Karpas-422 (cell line): ENCODE data around the gene CDK10. TPM values are rescaled to one million over a fixed set of nuclear protein-coding genes. Genes with fewer than 3 reads are reported as not detected.

ENCODE experiments used
- DNase-seq: peaks from one replicate; pipeline ENCODE4 v3.0.0-alpha.2; 2015
- H2AFZ ChIP-seq: fragments of 200-600 bp; sonication (generic); 2 replicates; pipeline ENCODE4 v1.6.1; 2014; ENCODE audit warnings: antibody characterized with exemption, low read length, mixed read lengths
- H3K27ac ChIP-seq: fragments of 200-600 bp; sonication (generic); 2 replicates; pipeline ENCODE4 v1.5.1; 2014; ENCODE audit warnings: mild to moderate bottlenecking, low read length, moderate library complexity
- H3K27me3 ChIP-seq: fragments of 200-600 bp; sonication (generic); 2 replicates; pipeline ENCODE4 v1.6.1; 2014; ENCODE audit warnings: low read length, mixed read lengths
- H3K36me3 ChIP-seq: fragments of 200-600 bp; sonication (generic); 2 replicates; pipeline ENCODE4 v1.6.1; 2014; ENCODE audit warnings: low read length, mixed read lengths; ENCODE audit not compliant: insufficient read depth
- H3K4me1 ChIP-seq: fragments of 200-600 bp; sonication (generic); 2 replicates; pipeline ENCODE4 v1.6.1; 2014; ENCODE audit warnings: mild to moderate bottlenecking, low read length, mixed read lengths
- H3K4me2 ChIP-seq: fragments of 200-600 bp; sonication (generic); 2 replicates; pipeline ENCODE4 v1.6.1; 2014; ENCODE audit warnings: low read length, low read depth, mild to moderate bottlenecking; ENCODE audit not compliant: poor library complexity, severe bottlenecking
- H3K4me3 ChIP-seq: fragments of 200-600 bp; sonication (generic); 2 replicates; pipeline ENCODE4 v1.5.1; 2014; ENCODE audit warnings: mild to moderate bottlenecking, antibody characterized with exemption, low read length, mixed read lengths
- H3K79me2 ChIP-seq: fragments of 200-600 bp; sonication (generic); 2 replicates; pipeline ENCODE4 v1.6.1; 2014; ENCODE audit warnings: mild to moderate bottlenecking, low read length, mixed read lengths
- H3K9ac ChIP-seq: fragments of 200-600 bp; sonication (generic); 2 replicates; pipeline ENCODE4 v1.6.0; 2014; ENCODE audit warnings: low read length
- H3K9me2 ChIP-seq: fragments of 200-600 bp; sonication (generic), shearing (Covaris generic); replicated peaks from 2 replicates; pipeline ENCODE4 v1.6.0; 2014; ENCODE audit warnings: mild to moderate bottlenecking, low read length, moderate library complexity; ENCODE audit not compliant: insufficient read depth
- H3K9me3 ChIP-seq: fragments of 300-700, 200-600 bp; sonication (generic); 2 replicates; pipeline ENCODE4 v1.6.1; 2014; ENCODE audit warnings: low read length, mixed read lengths
- H4K20me1 ChIP-seq: fragments of 200-600 bp; sonication (generic); 2 replicates; pipeline ENCODE4 v1.6.1; 2014; ENCODE audit warnings: mild to moderate bottlenecking, antibody characterized with exemption, low read length, low read depth; ENCODE audit not compliant: insufficient read depth
- total RNA-seq: library from RNA; depleted of rRNA; stranded (reverse); fragments of >200 nt; shearing (Covaris generic); gene quantifications from 2 replicates; pipeline ENCODE4 v1.2.3, GENCODE V29; 2014; ENCODE audit warnings: low replicate concordance; rRNA removed

Gene CDK10, protein sequence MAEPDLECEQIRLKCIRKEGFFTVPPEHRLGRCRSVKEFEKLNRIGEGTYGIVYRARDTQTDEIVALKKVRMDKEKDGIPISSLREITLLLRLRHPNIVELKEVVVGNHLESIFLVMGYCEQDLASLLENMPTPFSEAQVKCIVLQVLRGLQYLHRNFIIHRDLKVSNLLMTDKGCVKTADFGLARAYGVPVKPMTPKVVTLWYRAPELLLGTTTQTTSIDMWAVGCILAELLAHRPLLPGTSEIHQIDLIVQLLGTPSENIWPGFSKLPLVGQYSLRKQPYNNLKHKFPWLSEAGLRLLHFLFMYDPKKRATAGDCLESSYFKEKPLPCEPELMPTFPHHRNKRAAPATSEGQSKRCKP
- total RNA-seq, result 25.6 and 61.6 TPM in 2 replicates

DNA sequence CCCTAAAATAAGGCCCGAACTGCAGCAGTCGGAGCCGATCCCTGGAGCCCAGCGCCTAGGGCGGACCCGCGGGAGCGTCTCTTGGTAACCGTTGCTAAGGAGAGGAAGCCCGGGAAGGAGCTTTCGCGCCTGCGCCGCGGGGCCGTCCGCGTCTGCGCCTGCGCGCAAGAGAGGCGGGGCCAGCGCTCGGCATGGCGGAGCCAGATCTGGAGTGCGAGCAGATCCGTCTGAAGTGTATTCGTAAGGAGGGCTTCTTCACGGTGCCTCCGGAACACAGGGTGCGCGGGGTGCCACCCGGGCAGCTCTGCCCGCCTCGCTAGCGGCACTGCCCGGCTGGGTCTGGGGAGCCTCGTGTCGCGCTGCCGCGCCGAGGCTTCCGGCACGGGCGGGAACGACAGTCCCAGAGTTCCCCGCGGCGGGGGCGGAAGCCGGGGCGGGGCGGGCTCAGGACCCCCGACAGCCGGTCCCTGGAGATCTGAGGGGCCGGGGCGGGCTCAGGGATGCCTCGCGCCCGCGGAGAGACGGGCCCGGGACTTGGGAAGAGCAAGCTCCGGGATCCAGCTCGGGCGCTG lies at the start of gene CDK10:
Gene CDK10 (plus strand): TSS at position 170 of the 572 bp plus-strand sequence. CDS start 22 bp downstream, at position 192.
- Histone ChIP-seq H3K27ac (peak within 1 kb of the TSS; percentile 83), H2AFZ (peak within 1 kb of the TSS; percentile 95; the same call in 1 of the 2 replicates), H4K20me1 (no peaks in the 10 kb centered on the region), H3K9ac (peak within 1 kb of the TSS; percentile 92), H3K9me2 (no peaks in the 10 kb centered on the region), H3K36me3 (peaks cover 12% of the 10 kb centered on the region; the same call in 1 of the 2 replicates), H3K4me3 (peak within 1 kb of the TSS; percentile 79), H3K4me2 (peak within 1 kb of the TSS; percentile 96), H3K79me2 (peaks cover 23% of the 10 kb centered on the region), H3K27me3 (no peaks in the 10 kb centered on the region), H3K9me3 (no peaks in the 10 kb centered on the region; the same call in 1 of the 2 replicates), H3K4me1 (peaks cover 12% of the 10 kb centered on the region)
- DNase-seq, result peak; percentile 96

DNA sequence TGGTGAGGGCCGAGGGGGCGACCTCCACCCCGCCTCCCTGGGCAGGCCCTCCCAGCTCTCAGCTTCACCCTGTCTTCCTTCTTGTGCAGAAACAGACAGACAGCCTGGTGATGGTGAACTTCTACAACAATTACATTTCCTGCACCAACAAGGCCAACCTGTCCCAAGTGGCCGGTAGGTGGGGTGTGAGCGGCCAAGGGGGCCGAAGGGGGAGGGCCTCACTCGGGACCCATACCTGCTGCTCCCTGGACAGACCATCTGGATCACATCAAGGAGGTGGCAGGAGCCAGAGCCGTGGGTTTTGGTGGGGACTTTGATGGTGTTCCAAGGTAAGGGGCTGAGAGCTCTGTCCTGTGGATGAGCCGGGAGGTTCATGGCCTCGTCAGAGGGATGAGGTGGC lies 49.1 kb upstream of the CDK10 start:
- peak; percentile 53 for DNase-seq
- Histone ChIP-seq H2AFZ (no peak overlapping the region), H3K27ac (no peak overlapping the region), H3K9me3 (no peaks in the 10 kb centered on the region), H4K20me1 (0 out of 2 replicates have a peak, but pooled peaks cover 4% of the 10 kb centered on the region), H3K79me2 (no peaks in the 10 kb centered on the region), H3K27me3 (no peaks in the 10 kb centered on the region), H3K4me3 (no peak overlapping the region), H3K9ac (no peak overlapping the region), H3K9me2 (no peaks in the 10 kb centered on the region), H3K36me3 (no peaks in the 10 kb centered on the region), H3K4me1 (no peaks in the 10 kb centered on the region), H3K4me2 (no peak overlapping the region)

DNA sequence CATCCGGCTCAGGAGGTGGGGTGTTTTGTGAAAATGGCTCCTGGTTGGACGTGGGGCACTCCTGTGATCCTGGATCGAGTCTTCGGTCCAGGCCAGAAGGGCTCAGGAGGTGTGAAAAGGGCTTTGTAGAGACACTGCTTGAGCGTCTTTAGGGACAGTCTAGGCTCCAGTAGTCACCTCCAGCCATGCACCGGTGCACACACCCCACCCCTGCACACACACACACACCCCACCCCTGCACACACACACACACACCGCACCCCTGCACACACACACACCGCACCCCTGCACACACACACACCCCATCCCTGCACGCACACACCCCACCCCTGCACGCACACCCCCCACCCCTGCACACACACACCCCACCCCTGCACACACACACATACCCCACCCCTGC lies 48.0 kb upstream of the CDK10 start:
- Histone ChIP-seq H3K27me3 (no peaks in the 10 kb centered on the region), H3K79me2 (no peaks in the 10 kb centered on the region), H3K9ac (no peak overlapping the region), H3K9me2 (no peaks in the 10 kb centered on the region), H2AFZ (no peak overlapping the region), H3K4me2 (no peak overlapping the region), H3K27ac (no peak overlapping the region), H3K36me3 (no peaks in the 10 kb centered on the region), H3K9me3 (no peaks in the 10 kb centered on the region), H3K4me3 (no peak overlapping the region), H3K4me1 (no peaks in the 10 kb centered on the region), H4K20me1 (0 out of 2 replicates have a peak, but pooled peaks cover 4% of the 10 kb centered on the region)
- DNase-seq, result no peak

DNA sequence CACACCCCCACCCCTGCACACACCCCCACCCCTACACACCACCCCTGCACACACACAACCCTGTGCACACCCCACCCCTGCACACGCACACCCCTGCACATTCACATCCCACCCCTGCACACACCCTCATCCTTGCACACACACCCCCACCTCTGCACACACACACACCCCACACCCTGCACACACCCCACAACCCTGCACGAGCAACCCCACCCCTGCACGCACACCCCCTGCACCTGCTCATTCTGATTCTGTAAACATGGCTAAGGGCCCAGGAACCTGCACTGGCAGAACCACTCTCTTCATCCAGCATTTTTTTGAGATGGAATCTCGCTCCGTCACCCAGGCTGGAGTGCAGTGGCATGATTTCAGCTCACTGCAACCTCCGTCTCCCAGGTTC lies 47.1 kb upstream of the CDK10 start:
- no peak overlapping the region for H3K27ac ChIP-seq
- H3K9me3 ChIP-seq, result no peaks in the 10 kb centered on the region
- no peak overlapping the region for H3K9ac ChIP-seq
- H3K27me3 ChIP-seq, result no peaks in the 10 kb centered on the region
- H3K4me2 ChIP-seq, result no peak overlapping the region
- DNase-seq, result no peak
- H3K4me3 ChIP-seq, result no peak overlapping the region
- no peaks in the 10 kb centered on the region for H3K9me2 ChIP-seq
- no peaks in the 10 kb centered on the region for H3K79me2 ChIP-seq
- 0 out of 2 replicates have a peak, but pooled peaks cover 7% of the 10 kb centered on the region for H4K20me1 ChIP-seq
- H2AFZ ChIP-seq, result no peak overlapping the region
- no peaks in the 10 kb centered on the region for H3K36me3 ChIP-seq
- H3K4me1 ChIP-seq, result no peaks in the 10 kb centered on the region

DNA sequence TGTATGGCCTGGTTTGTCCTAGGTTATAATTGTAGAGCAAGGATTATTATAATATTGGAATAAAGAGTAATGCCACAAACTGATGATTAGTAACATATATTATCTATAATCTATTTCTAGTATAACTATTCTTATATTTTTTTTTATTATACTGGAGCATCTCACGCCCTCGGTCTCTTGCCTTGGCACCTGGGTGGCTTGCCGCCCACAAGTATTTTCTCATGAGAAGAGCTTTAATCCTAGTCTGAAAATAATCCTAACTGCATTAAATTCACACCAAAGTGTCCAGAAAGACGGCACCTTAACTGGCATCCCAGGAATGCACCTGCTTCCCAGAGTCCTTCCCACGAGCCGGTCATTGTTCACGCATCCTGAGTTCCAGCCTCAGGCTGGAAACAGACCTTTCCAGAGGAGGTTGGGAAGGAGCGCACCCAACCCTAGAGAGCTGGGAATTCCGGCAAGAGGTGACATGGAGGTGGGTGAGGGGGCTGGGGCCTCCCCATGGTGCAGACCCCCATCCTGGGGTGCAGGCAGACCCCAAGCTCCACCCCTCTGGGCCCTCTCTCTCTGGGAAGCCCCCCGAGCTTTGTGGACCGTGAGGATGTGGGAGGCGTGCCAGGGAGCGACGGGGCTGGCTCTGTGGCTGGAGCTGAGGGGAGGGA lies 44.9 kb upstream of the CDK10 start:
- no peak overlapping the region for H2AFZ ChIP-seq
- no peak overlapping the region for H3K4me2 ChIP-seq
- DNase-seq, result no peak

DNA sequence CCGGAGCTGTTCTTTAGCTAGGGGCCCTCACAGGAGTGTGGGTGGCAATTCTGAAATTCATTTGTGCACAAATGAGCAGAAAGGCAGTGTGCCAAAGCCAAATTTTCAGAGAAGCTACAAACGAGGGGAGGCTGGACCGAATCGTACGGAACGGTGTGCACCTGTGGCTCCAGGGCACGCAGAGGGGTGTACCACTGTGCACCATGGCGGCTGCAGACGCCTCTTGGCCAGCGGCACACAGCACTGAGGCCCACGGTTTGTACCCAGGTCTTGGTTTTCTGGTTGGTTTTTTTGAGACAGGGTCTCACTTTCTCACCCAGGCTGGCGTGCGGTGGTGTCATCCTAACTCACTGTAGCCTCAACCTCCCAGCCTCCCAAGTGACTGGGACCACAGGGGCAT lies 43.9 kb upstream of the CDK10 start:
- Histone ChIP-seq H4K20me1 (peaks cover 7% of the 10 kb centered on the region; the same call in 1 of the 2 replicates), H3K9ac (no peak overlapping the region), H3K9me3 (no peaks in the 10 kb centered on the region), H3K36me3 (no peaks in the 10 kb centered on the region), H3K9me2 (no peaks in the 10 kb centered on the region), H3K4me2 (no peak overlapping the region), H3K79me2 (no peaks in the 10 kb centered on the region), H3K27me3 (no peaks in the 10 kb centered on the region), H2AFZ (no peak overlapping the region), H3K4me3 (no peak overlapping the region), H3K27ac (no peak overlapping the region), H3K4me1 (no peaks in the 10 kb centered on the region)
- DNase-seq, result no peak

More for the DNA sequence above, 44.9 kb upstream of the CDK10 start:
- H3K4me1 ChIP-seq, result no peaks in the 10 kb centered on the region
- no peak overlapping the region for H3K27ac ChIP-seq
- no peaks in the 10 kb centered on the region for H3K9me2 ChIP-seq
- H3K9me3 ChIP-seq, result no peaks in the 10 kb centered on the region
- no peaks in the 10 kb centered on the region for H3K79me2 ChIP-seq
- peaks cover 7% of the 10 kb centered on the region; the same call in 1 of the 2 replicates for H4K20me1 ChIP-seq
- no peaks in the 10 kb centered on the region for H3K36me3 ChIP-seq
- H3K9ac ChIP-seq, result no peak overlapping the region
- H3K4me3 ChIP-seq, result no peak overlapping the region
- no peaks in the 10 kb centered on the region for H3K27me3 ChIP-seq

DNA sequence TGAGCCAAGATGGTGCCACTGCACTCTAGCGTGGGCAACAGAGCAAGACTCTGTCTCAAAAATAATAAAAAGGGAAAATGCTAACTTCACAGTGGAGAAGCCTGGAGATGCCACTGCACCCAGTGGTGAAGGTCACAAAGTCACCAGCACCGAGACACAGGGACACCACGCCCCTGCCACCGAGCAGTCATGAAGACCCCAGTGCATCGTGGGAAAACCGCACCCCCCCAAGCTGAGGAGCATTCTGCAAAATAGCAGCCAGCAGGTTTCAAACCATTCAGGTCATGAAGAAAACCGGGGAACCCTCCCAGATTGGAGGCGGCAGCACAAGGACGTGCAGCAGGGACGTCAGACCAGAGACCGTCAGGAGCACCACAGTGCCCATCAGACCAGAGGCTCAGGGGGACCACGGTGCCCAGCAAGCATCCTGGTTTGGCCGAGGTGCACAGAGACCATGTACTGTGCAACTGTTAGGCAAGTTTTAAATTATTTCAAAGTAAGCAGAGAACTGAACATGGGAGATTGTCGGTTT lies 42.7 kb upstream of the CDK10 start:
- H3K9ac ChIP-seq, result no peak overlapping the region
- no peak overlapping the region for H3K27ac ChIP-seq
- peaks cover 7% of the 10 kb centered on the region; the same call in 1 of the 2 replicates for H4K20me1 ChIP-seq
- H3K9me3 ChIP-seq, result no peaks in the 10 kb centered on the region
- H3K4me2 ChIP-seq, result no peak overlapping the region
- no peaks in the 10 kb centered on the region for H3K4me1 ChIP-seq
- no peaks in the 10 kb centered on the region for H3K9me2 ChIP-seq
- no peak overlapping the region for H3K4me3 ChIP-seq
- DNase-seq, result peak; percentile 57
- no peaks in the 10 kb centered on the region for H3K36me3 ChIP-seq
- no peaks in the 10 kb centered on the region for H3K27me3 ChIP-seq
- H3K79me2 ChIP-seq, result no peaks in the 10 kb centered on the region
- no peak overlapping the region for H2AFZ ChIP-seq

DNA sequence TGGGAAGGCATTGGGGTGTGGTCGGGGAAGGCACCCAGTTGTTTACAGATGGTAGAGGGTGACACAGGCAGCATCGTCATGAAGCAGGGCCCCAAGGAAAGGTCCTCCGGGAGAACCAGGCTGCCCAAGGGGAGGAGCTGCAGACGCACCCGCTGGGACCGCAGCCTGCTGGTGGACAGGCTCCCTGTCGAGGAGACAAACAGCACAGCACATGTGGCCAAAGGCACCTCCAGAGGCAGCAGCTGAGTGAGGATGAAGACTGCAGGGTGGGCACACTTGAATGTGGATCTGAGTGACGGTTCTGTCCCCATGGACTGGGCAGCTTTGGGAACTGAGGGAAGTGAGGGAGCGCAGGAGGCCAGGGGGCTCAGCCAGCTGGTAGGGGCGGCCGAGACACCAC lies 41.4 kb upstream of the CDK10 start:
- no peaks in the 10 kb centered on the region for H3K4me1 ChIP-seq
- H4K20me1 ChIP-seq, result peaks cover 7% of the 10 kb centered on the region; the same call in 1 of the 2 replicates
- DNase-seq, result no peak
- H3K36me3 ChIP-seq, result no peaks in the 10 kb centered on the region
- no peaks in the 10 kb centered on the region for H3K9me3 ChIP-seq
- H3K9me2 ChIP-seq, result no peaks in the 10 kb centered on the region
- H2AFZ ChIP-seq, result no peak overlapping the region
- H3K4me2 ChIP-seq, result no peak overlapping the region
- no peaks in the 10 kb centered on the region for H3K27me3 ChIP-seq
- no peaks in the 10 kb centered on the region for H3K79me2 ChIP-seq
- no peak overlapping the region for H3K27ac ChIP-seq
- H3K9ac ChIP-seq, result no peak overlapping the region
- no peak overlapping the region for H3K4me3 ChIP-seq
